Mucosa of gallbladder (tissue), 1 donor: Measurements from ENCODE around the gene GPR183. TPM values are rescaled to one million over a fixed set of nuclear protein-coding genes. Genes with fewer than 3 reads are reported as not detected.
"Not testable (repeated sequence)": the region's sequence is repeated elsewhere in the genome, so short reads cannot be mapped to it uniquely, and the experiment has no call there.

Source experiments
- DNase-seq: peaks from one replicate; pipeline ENCODE4 v3.0.0-alpha.2; 2020; ENCODE audit warnings: low spot score
- total RNA-seq: library from RNA; stranded (reverse); gene quantifications from one replicate; pipeline ENCODE4 v1.2.1, GENCODE V29; 2021
- donor health status: DM: no; HTN: no; CAD: no.

The GPR183 gene
- total RNA-seq, 1 donor from 2014 or later = 11.7 TPM

GRCh38 chr13:99269627-99270241 is 37.5 kb downstream of the GPR183 start:
- no peak for DNase-seq

- DNase-seq = no peak
Observed at GRCh38 chr13:99268822-99269221, 38.4 kb downstream of the GPR183 start.

- DNase-seq = no peak
Observed at GRCh38 chr13:99267927-99268326, 39.3 kb downstream of the GPR183 start.

- no peak for DNase-seq
Observed at GRCh38 chr13:99266827-99267226, 40.4 kb downstream of the GPR183 start.

- DNase-seq = no peak
Observed at GRCh38 chr13:99265821-99266426, 41.3 kb downstream of the GPR183 start.

GRCh38 chr13:99265162-99265800 is 41.9 kb downstream of the GPR183 start:
- DNase-seq = no peak

- DNase-seq = no peak
Observed at GRCh38 chr13:99264051-99264450, 43.1 kb downstream of the GPR183 start.

GRCh38 chr13:99263126-99263785 is 43.9 kb downstream of the GPR183 start:
- no peak for DNase-seq

- DNase-seq = no peak
Observed at GRCh38 chr13:99261059-99261458, 46.1 kb downstream of the GPR183 start.

- DNase-seq = no peak
Observed at GRCh38 chr13:99260216-99260615, 47.0 kb downstream of the GPR183 start.

GRCh38 chr13:99258946-99259345 is 48.3 kb downstream of the GPR183 start:
- DNase-seq = no peak

- no peak for DNase-seq
Observed at GRCh38 chr13:99258210-99258860, 48.9 kb downstream of the GPR183 start, which contains the start of gene GPR18. Gene GPR18, minus strand, starts transcription at chr13:99258379. Its CDS starts 2,507 bp downstream, at chr13:99255872.

- DNase-seq = no peak
Observed at GRCh38 chr13:99257291-99257690, 49.9 kb downstream of the GPR183 start.

- DNase-seq = no peak
Observed at GRCh38 chr13:99256709-99257108, 50.5 kb downstream of the GPR183 start.

GRCh38 chr13:99256283-99256682 is 50.9 kb downstream of the GPR183 start:
- no peak for DNase-seq

- DNase-seq = no peak
Observed at GRCh38 chr13:99255271-99255670, 51.9 kb downstream of the GPR183 start.

- no peak for DNase-seq
Observed at GRCh38 chr13:99254830-99255229, 52.4 kb downstream of the GPR183 start.

GRCh38 chr13:99251921-99252320 is 55.3 kb downstream of the GPR183 start:
- no peak for DNase-seq

GRCh38 chr13:99250982-99251825 is 56.0 kb downstream of the GPR183 start:
- DNase-seq = no peak

GRCh38 chr13:99249606-99250005 is 57.6 kb downstream of the GPR183 start:
- DNase-seq = not testable (repeated sequence)

- DNase-seq = not testable (repeated sequence)
Observed at GRCh38 chr13:99249178-99249577, 58.0 kb downstream of the GPR183 start.
